CD14-positive monocyte (primary cell): ENCODE measurements around the gene HAUS7. TPM values are rescaled to one million over a fixed set of nuclear protein-coding genes. Genes with fewer than 3 reads are reported as not detected.

Source experiments
- DNase-seq, 3 donors: peaks; one replicate each; pipeline ENCODE4 v3.0.0-alpha.2; 2011 to 2022
- H2AFZ ChIP-seq: 2 replicates; pipeline ENCODE4 v1.6.0; 2012; ENCODE audit warnings: mild to moderate bottlenecking, low read depth, low read length, inconsistent platforms; ENCODE audit not compliant: insufficient read depth, poor library complexity, severe bottlenecking
- H3K27ac ChIP-seq, 2 donors: 1 replicate in 1 of 2; 2 replicates in 1 of 2; pipeline ENCODE4 v1.5.1; 2012 to 2013; ENCODE audit warnings: low read length in 2 of 2, control low read depth in 1 of 2, inconsistent platforms in 1 of 2, low read depth in 1 of 2, mild to moderate bottlenecking in 1 of 2
- H3K27me3 ChIP-seq, 2 donors: one replicate each; pipeline versions ENCODE4 v1.6.0 to v1.6.1; 2011 to 2013; ENCODE audit warnings: low read length in 2 of 2; ENCODE audit not compliant: control insufficient read depth in 2 of 2, insufficient read depth in 2 of 2
- H3K36me3 ChIP-seq, 2 donors: replicated peaks in 1 of 2; 1 replicate in 1 of 2; 2 replicates in 1 of 2; pipeline versions ENCODE4 v1.5.1 to v1.6.1; 2012 to 2013; ENCODE audit warnings: low read length in 2 of 2, control low read depth in 1 of 2, inconsistent platforms in 1 of 2, mild to moderate bottlenecking in 1 of 2; ENCODE audit not compliant: insufficient read depth in 2 of 2, control insufficient read depth in 1 of 2
- H3K4me1 ChIP-seq, 2 donors: 1 replicate in 1 of 2; 2 replicates in 1 of 2; pipeline versions ENCODE4 v1.5.1 to v1.6.1; 2012 to 2013; ENCODE audit warnings: low read length in 2 of 2, control low read depth in 1 of 2, inconsistent platforms in 1 of 2, mild to moderate bottlenecking in 1 of 2, moderate library complexity in 1 of 2; ENCODE audit not compliant: insufficient read depth in 2 of 2, control insufficient read depth in 1 of 2
- H3K4me2 ChIP-seq: replicated peaks from 2 replicates; pipeline ENCODE3; 2012; ENCODE audit warnings: low read length, moderate library complexity, mild to moderate bottlenecking; ENCODE audit not compliant: poor library complexity, severe bottlenecking; ENCODE audit errors: extremely low read depth
- H3K4me3 ChIP-seq, 3 experiments: fragments of 200-600 bp in 1 of 3; sonication (generic) in 1 of 3; replicated peaks in 1 of 3; 1 replicate in 2 of 3; 2 replicates in 1 of 3; pipeline ENCODE4 v1.5.1; 2011 to 2013; ENCODE audit warnings: low read length in 3 of 3, mild to moderate bottlenecking in 3 of 3, control low read depth in 2 of 3, low read depth in 2 of 3, inconsistent platforms in 1 of 3, moderate library complexity in 1 of 3
- H3K79me2 ChIP-seq: 2 replicates; pipeline ENCODE4 v1.6.0; 2012; ENCODE audit warnings: mild to moderate bottlenecking, control low read depth, inconsistent platforms, low read length, moderate library complexity; ENCODE audit not compliant: insufficient read depth
- H3K9ac ChIP-seq: 2 replicates; pipeline ENCODE4 v1.6.0; 2017; ENCODE audit warnings: low read length, mild to moderate bottlenecking; ENCODE audit not compliant: insufficient read depth, poor library complexity, severe bottlenecking
- H3K9me3 ChIP-seq, 2 donors: replicated peaks in 1 of 2; 1 replicate in 1 of 2; 2 replicates in 1 of 2; pipeline versions ENCODE4 v1.5.1 to v1.6.1; 2012 to 2013; ENCODE audit warnings: low read length in 2 of 2, control low read depth in 1 of 2; ENCODE audit not compliant: control insufficient read depth in 1 of 2, insufficient read depth in 1 of 2
- H4K20me1 ChIP-seq: 2 replicates; pipeline ENCODE4 v1.6.0; 2012; ENCODE audit warnings: mild to moderate bottlenecking, low read length, control low read depth, moderate library complexity; ENCODE audit not compliant: insufficient read depth
- H3K27ac Mint-ChIP-seq, 7 donors: one replicate each; pipeline ENCODE4 v1.8.0; 2020; ENCODE audit warnings: mild to moderate bottlenecking in 7 of 7, mixed read lengths in 7 of 7, moderate library complexity in 6 of 7, inconsistent platforms in 2 of 7
- H3K27me3 Mint-ChIP-seq, 3 donors: one replicate each; pipeline ENCODE4 v1.8.0; 2021 to 2022; ENCODE audit warnings: low read depth in 3 of 3, mild to moderate bottlenecking in 3 of 3, mixed read lengths in 3 of 3, moderate library complexity in 3 of 3, inconsistent platforms in 1 of 3
- H3K36me3 Mint-ChIP-seq, 2 donors: one replicate each; pipeline ENCODE4 v1.8.0; 2020; ENCODE audit warnings: mixed read lengths in 2 of 2, inconsistent platforms in 1 of 2, mild to moderate bottlenecking in 1 of 2
- H3K4me1 Mint-ChIP-seq: one replicate; pipeline ENCODE4 v1.8.0; 2020; ENCODE audit warnings: mild to moderate bottlenecking, mixed read lengths
- H3K4me3 Mint-ChIP-seq, 2 donors: one replicate each; pipeline ENCODE4 v1.8.0; 2020; ENCODE audit warnings: mild to moderate bottlenecking in 2 of 2, mixed read lengths in 2 of 2, moderate library complexity in 1 of 2
- H3K9me3 Mint-ChIP-seq, 7 donors: one replicate each; pipeline ENCODE4 v1.8.0; 2020 to 2022; ENCODE audit warnings: mixed read lengths in 7 of 7, mild to moderate bottlenecking in 6 of 7, moderate library complexity in 6 of 7, inconsistent platforms in 2 of 7
- CTCF ChIP-seq: fragments of 200-600 bp; IDR thresholded peaks from one replicate; pipeline ENCODE4 v1.8.0; 2022; ENCODE audit warnings: antibody characterized with exemption, mild to moderate bottlenecking
- WGBS: methylation state at CpG from one replicate; pipeline ENCODE4 v1.1.5; 2013; ENCODE audit warnings: missing lambda C conversion rate; ENCODE audit not compliant: insufficient coverage; 5-methylcytosine and 5-hydroxymethylcytosine counted together
- intact Hi-C, 2 donors: fragments of 100-400 bp; cut with micrococcal nuclease; formaldehyde crosslinking; loops; one replicate each; pipeline versions ENCODE4 v1.15.0 to v1.15.1; 2023
- polyA plus RNA-seq, 3 donors: library from polyadenylated mRNA; depleted of rRNA in 1 of 3; unstranded in 2 of 3; stranded (reverse) in 1 of 3; fragments of 300-500 nt in 2 of 3; fragments of >200 nt in 1 of 3; fragmentation: Illumina TruSeq in 2 of 3; gene quantifications; 1 replicate in 2 of 3; 2 replicates in 1 of 3; pipeline ENCODE4 v1.2.3, GENCODE V29; 2012 to 2021

HAUS7 gene
- polyA plus RNA-seq, 3 donors, result 23.8 to 37.5 (median 26.7) TPM

- H2AFZ ChIP-seq, result no peak overlapping the region
- no peak overlapping the region for H3K4me3 ChIP-seq
- intact Hi-C loops, result no loop called here
- no peaks in the 10 kb centered on the region for H3K4me1 ChIP-seq
- no peaks in the 10 kb centered on the region for H3K9me3 ChIP-seq
- no peaks in the 10 kb centered on the region for H3K27me3 ChIP-seq
- H3K9ac ChIP-seq, result no peak overlapping the region
- no peak for TF ChIP-seq CTCF
- H3K36me3 ChIP-seq, result peaks cover 24 to 33% of the 10 kb centered on the region in 2 donors
- no peak for DNase-seq
- peaks cover 16 to 23% of the 10 kb centered on the region in 2 donors for H3K36me3 Mint-ChIP-seq
- WGBS, result no CpG with 5 or more reads among the region's 8 CpGs
- H3K27ac ChIP-seq, result no peak overlapping the region
- no peaks in the 10 kb centered on the region for H3K4me1 Mint-ChIP-seq
- H3K9me3 Mint-ChIP-seq, result no peaks in the 10 kb centered on the region
- no peak overlapping the region for H3K4me3 Mint-ChIP-seq
- H3K27me3 Mint-ChIP-seq, result peaks cover 0 to 9% (median 3%) of the 10 kb centered on the region in 3 donors
- H3K79me2 ChIP-seq, result no peaks in the 10 kb centered on the region
- no peak overlapping the region for H3K27ac Mint-ChIP-seq
- no peak overlapping the region for H3K4me2 ChIP-seq
- no peaks in the 10 kb centered on the region for H4K20me1 ChIP-seq
These were observed 22.8 kb downstream of the HAUS7 start for GRCh38 chrX:153447581-153447960.

GRCh38 chrX:153446950-153447580 is 23.3 kb downstream of the HAUS7 start:
- no peaks in the 10 kb centered on the region for H3K9me3 Mint-ChIP-seq
- H2AFZ ChIP-seq, result no peak overlapping the region
- H4K20me1 ChIP-seq, result no peaks in the 10 kb centered on the region
- H3K4me3 ChIP-seq, result no peak overlapping the region
- H3K27ac ChIP-seq, result no peak overlapping the region
- H3K27me3 Mint-ChIP-seq, result peaks cover 0 to 9% (median 3%) of the 10 kb centered on the region in 3 donors
- H3K36me3 ChIP-seq, result peaks cover 21 to 29% of the 10 kb centered on the region in 2 donors
- no peaks in the 10 kb centered on the region for H3K27me3 ChIP-seq
- DNase-seq, result no peak
- H3K4me2 ChIP-seq, result no peak overlapping the region
- H3K4me1 Mint-ChIP-seq, result no peaks in the 10 kb centered on the region
- intact Hi-C loops, result no loop called here
- 93% methylated on average over 9 of the region's 17 CpGs for WGBS
- no peak overlapping the region for H3K4me3 Mint-ChIP-seq
- H3K27ac Mint-ChIP-seq, result peak overlapping the region in 2 of 7 donors; percentile 18 to 68
- no peaks in the 10 kb centered on the region for H3K4me1 ChIP-seq
- no peak overlapping the region for H3K9ac ChIP-seq
- peaks cover 16 to 23% of the 10 kb centered on the region in 2 donors for H3K36me3 Mint-ChIP-seq
- no peaks in the 10 kb centered on the region for H3K9me3 ChIP-seq
- H3K79me2 ChIP-seq, result no peaks in the 10 kb centered on the region
- no peak for TF ChIP-seq CTCF
